Measurements from ENCODE around the gene SZT2.
"Not testable (repeated sequence)": the region's sequence is repeated elsewhere in the genome, so short reads cannot be mapped to it uniquely, and the experiment has no call there.

The SZT2 gene

DNA sequence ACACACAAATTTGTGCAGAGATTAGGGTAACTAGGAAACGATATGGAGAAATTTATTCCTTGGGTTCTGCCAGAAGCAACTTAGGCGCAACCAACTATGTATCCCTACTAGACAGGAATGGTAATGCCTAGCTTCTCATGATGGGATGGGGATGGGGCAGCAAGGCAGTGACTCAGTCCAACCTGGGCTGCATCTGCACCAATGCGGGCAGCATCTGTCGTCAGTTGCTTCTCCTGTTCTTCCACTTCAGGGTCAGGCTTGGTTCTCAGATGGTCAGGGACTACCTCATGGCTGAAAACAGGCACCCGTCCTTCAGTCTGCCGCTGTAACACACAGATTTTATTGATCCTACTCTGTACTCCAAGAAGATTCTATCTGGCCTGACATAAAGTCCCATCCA, 3.0 kb upstream of the SZT2 start:
- no peak for DNase-seq (ENCODE audit: low read depth in 2 of 2, low spot score in 1 of 2)

- DNase-seq (ENCODE audit: low read depth in 2 of 2, low spot score in 1 of 2), result no peak
Observed at GRCh38 chr1:43387976-43388599, 1.6 kb upstream of the SZT2 start.

GRCh38 chr1:43388613-43389012, 1.1 kb upstream of the SZT2 start:
- no peak for DNase-seq (ENCODE audit: low read depth in 2 of 2, low spot score in 1 of 2)

- no peak for DNase-seq (ENCODE audit: low read depth in 2 of 2, low spot score in 1 of 2)
Observed at GRCh38 chr1:43392702-43393101, 3.0 kb downstream of the SZT2 start.

DNA sequence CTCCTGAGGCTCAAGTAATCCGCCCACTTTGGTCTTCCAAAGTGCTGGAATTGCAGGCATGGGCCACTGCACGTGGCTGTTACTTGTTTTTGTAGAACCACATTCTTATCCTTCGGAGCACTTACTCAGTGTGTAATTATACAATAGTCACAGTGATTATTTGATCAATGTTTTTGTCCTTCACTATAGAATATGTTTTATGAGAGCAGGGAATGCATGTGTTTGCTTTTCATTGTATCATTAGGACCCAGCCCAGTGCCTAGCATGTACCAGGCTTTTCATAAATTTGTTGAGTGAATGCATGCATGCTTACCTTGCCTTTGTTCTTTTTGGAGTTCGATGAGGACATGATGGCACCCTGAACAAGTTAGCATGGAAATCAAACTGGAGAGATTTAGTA, 5.8 kb downstream of the SZT2 start:
- DNase-seq (ENCODE audit: low read depth in 2 of 2, low spot score in 1 of 2), result no peak

DNA sequence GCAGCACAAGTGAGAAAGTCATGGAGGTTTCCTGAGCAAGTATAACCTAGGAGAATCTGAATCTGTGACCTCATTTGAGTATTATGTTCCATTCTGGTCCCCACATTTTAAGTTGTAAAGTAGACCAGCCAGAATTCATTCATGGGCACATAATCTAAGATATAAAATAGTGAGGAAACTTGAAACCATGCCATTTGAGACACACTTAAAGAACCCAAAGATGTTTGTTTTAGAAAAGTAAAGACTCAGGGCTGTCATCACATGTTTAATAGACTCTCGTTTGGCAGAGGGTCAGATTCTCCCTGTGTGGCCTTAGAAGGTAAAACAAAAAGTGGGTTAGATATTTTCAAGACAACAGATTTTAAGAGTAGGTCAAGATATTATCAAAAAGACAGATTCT, 6.4 kb downstream of the SZT2 start:
- no peak for DNase-seq (ENCODE audit: low read depth in 2 of 2, low spot score in 1 of 2)

- no peak for DNase-seq (ENCODE audit: low read depth in 2 of 2, low spot score in 1 of 2)
Observed at GRCh38 chr1:43398227-43398626, 8.5 kb downstream of the SZT2 start.

- not testable (repeated sequence) for DNase-seq (ENCODE audit: low read depth in 2 of 2, low spot score in 1 of 2)
Observed at GRCh38 chr1:43400441-43400840, 10.7 kb downstream of the SZT2 start.

- DNase-seq (ENCODE audit: low read depth in 2 of 2, low spot score in 1 of 2), result no peak
Observed at GRCh38 chr1:43402089-43402865, 12.6 kb downstream of the SZT2 start.

GRCh38 chr1:43404353-43404752, 14.7 kb downstream of the SZT2 start:
- DNase-seq (ENCODE audit: low read depth in 2 of 2, low spot score in 1 of 2), result no peak

DNA sequence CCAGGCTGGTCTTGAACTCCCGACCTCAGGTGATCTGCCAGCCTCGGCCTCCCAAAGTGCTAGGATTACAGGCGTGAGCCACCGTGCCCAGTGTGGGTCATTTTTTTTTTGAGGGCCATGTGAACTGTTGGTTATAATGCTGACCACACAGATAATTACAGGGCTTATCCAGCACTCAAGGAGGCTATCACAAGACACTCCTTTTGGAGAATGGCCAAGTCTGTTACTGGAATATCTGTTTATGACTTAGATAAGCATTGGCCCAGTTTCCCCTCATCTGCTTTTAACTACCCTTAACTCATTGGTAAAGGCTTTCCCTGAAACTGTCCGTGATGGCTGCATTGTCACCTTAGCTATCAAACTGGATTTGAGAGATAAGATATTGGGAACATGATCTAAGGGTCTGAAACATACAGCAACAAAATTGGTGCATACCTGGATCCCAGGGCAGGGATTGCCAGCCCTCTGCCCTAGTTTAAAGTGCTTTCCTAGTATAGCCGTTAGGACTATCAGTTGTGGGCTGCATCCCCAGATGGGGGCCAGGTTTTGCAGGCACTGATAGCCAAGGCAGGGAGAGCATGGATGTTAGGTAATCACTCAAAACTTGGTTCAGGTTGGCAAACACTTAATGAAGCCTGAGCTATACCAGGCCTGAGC, 15.6 kb downstream of the SZT2 start:
- DNase-seq (ENCODE audit: low read depth in 2 of 2, low spot score in 1 of 2), result no peak

DNA sequence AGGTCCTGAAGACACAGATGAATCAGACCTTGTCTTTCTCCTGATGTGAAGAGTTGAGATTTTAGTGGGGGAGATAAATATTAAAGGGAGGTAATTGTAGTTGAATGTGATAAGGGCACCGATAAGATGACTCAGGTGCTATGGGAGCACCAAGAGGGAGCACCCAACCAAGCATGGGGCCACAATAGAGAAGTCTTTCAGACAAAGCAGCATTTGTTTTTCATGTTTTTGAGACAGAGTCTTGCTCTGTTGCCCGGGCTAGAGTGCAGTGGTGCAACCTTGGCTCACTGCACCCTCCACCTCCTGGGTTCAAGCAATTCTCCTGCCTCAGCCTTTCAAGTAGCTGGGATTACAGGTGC, 16.2 kb downstream of the SZT2 start:
- DNase-seq (ENCODE audit: low read depth in 2 of 2, low spot score in 1 of 2), result no peak

GRCh38 chr1:43410571-43410970, 20.9 kb downstream of the SZT2 start:
- no peak for DNase-seq (ENCODE audit: low read depth in 2 of 2, low spot score in 1 of 2)

GRCh38 chr1:43413426-43413825, 23.7 kb downstream of the SZT2 start:
- not testable (repeated sequence) for DNase-seq (ENCODE audit: low read depth in 2 of 2, low spot score in 1 of 2)

- peak; percentile 22 to 34 for DNase-seq (ENCODE audit: low read depth in 2 of 2, low spot score in 1 of 2)
Observed at GRCh38 chr1:43414634-43415223, 25.0 kb downstream of the SZT2 start.

- no peak for DNase-seq (ENCODE audit: low read depth in 2 of 2, low spot score in 1 of 2)
Observed at GRCh38 chr1:43415901-43416300, 26.2 kb downstream of the SZT2 start.

GRCh38 chr1:43418858-43419257, 29.2 kb downstream of the SZT2 start:
- no peak for DNase-seq (ENCODE audit: low read depth in 2 of 2, low spot score in 1 of 2)

GRCh38 chr1:43419627-43420425, 30.1 kb downstream of the SZT2 start:
- DNase-seq (ENCODE audit: low read depth in 2 of 2, low spot score in 1 of 2), result no peak

GRCh38 chr1:43420874-43421273, 31.2 kb downstream of the SZT2 start:
- DNase-seq (ENCODE audit: low read depth in 2 of 2, low spot score in 1 of 2), result no peak

DNA sequence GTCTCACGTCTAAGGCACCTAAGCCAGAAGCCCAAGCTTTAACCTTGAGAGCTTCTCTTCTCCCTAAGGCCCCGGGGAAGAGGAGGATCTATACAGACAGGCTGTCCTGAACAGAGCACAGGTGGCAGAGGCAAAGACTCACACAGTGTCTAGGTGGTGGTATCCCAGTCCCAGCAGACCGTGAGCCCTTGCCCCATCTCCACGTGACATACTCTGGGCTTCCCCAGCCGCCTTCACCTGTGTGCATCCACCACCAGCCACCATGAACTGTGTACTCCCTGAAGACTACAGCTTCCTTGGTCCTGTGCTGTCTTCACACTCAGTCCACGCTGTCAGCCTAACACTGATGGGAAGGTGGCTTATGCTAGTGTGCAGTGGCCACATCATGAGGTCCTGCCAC, 31.7 kb downstream of the SZT2 start:
- no peak for DNase-seq (ENCODE audit: low read depth in 2 of 2, low spot score in 1 of 2)

All from stimulated activated CD8-positive, alpha-beta memory T cell treated with anti-CD3 and anti-CD28 coated beads, Interleukin-4, amount 100 ng/mL, for 4 hours (primary cell).